ENCODE measurements around the gene CCDC159.
"Not testable (repeated sequence)": the region's sequence is repeated elsewhere in the genome, so short reads cannot be mapped to it uniquely, and the experiment has no call there.

The CCDC159 gene

GRCh38 chr19:11346104-11346940 is at the start of gene CCDC159, which contains the start of gene TMEM205:
CCDC159 (plus strand) TSS chr19:11346519; CDS start chr19:11346607, 88 bp downstream.
TMEM205 (minus strand) TSS chr19:11346268; CDS start chr19:11345619, 649 bp downstream.
- H3K36me3 Mint-ChIP-seq: peaks cover 1% of the 10 kb centered on the region
- DNase-seq: peak; percentile 100
- peaks cover 7% of the 10 kb centered on the region for H3K27me3 Mint-ChIP-seq
- peak within 1 kb of the TSS; percentile 88 for H3K27ac Mint-ChIP-seq
- CTCF ChIA-PET: interaction anchor here (0.7 to 2.1 kb wide), 4 partner anchors 23 to 55 kb away, joined by 3 to 8 read pairs (median 4); no protein-coding TSS in a partner anchor
- H3K4me3 Mint-ChIP-seq: peak within 1 kb of the TSS; percentile 88
- H3K4me1 Mint-ChIP-seq: peaks cover 27% of the 10 kb centered on the region
- peaks cover 11% of the 10 kb centered on the region for H3K9me3 Mint-ChIP-seq

GRCh38 chr19:11299946-11300810 is 46.1 kb upstream of the CCDC159 start:
- Mint-ChIP-seq H3K4me3 (no peak overlapping the region), H3K9me3 (no peaks in the 10 kb centered on the region), H3K27me3 (peaks cover 63% of the 10 kb centered on the region), H3K4me1 (no peaks in the 10 kb centered on the region), H3K27ac (no peak overlapping the region), H3K36me3 (no peaks in the 10 kb centered on the region)
- no peak for DNase-seq
- CTCF ChIA-PET: no interaction called here

- H3K9me3 Mint-ChIP-seq: no peaks in the 10 kb centered on the region
- H3K4me1 Mint-ChIP-seq: no peaks in the 10 kb centered on the region
- CTCF ChIA-PET: no interaction called here
- no peak overlapping the region for H3K27ac Mint-ChIP-seq
- no peak for DNase-seq
- peaks cover 57% of the 10 kb centered on the region for H3K27me3 Mint-ChIP-seq
- H3K36me3 Mint-ChIP-seq: no peaks in the 10 kb centered on the region
- no peak overlapping the region for H3K4me3 Mint-ChIP-seq
Observed at GRCh38 chr19:11300811-11301120, 45.6 kb upstream of the CCDC159 start.

GRCh38 chr19:11304936-11305335 is 41.4 kb upstream of the CCDC159 start:
- CTCF ChIA-PET: interaction anchor here (0.7 kb wide), 1 partner anchor 87 kb away, joined by 4 read pairs; no protein-coding TSS in a partner anchor
- no peak overlapping the region for H3K27ac Mint-ChIP-seq
- H3K9me3 Mint-ChIP-seq: no peaks in the 10 kb centered on the region
- H3K36me3 Mint-ChIP-seq: no peaks in the 10 kb centered on the region
- DNase-seq: no peak
- no peaks in the 10 kb centered on the region for H3K4me1 Mint-ChIP-seq
- peaks cover 24% of the 10 kb centered on the region for H3K27me3 Mint-ChIP-seq
- no peak overlapping the region for H3K4me3 Mint-ChIP-seq

- no peak overlapping the region for H3K4me3 Mint-ChIP-seq
- H3K4me1 Mint-ChIP-seq: no peaks in the 10 kb centered on the region
- H3K27me3 Mint-ChIP-seq: peaks cover 13% of the 10 kb centered on the region
- H3K27ac Mint-ChIP-seq: no peak overlapping the region
- CTCF ChIA-PET: no interaction called here
- DNase-seq: no peak
- H3K36me3 Mint-ChIP-seq: no peaks in the 10 kb centered on the region
- H3K9me3 Mint-ChIP-seq: no peaks in the 10 kb centered on the region
Observed at GRCh38 chr19:11306337-11306736, 40.0 kb upstream of the CCDC159 start.

- DNase-seq, H3K9me3 Mint-ChIP-seq, CTCF ChIA-PET, H3K36me3 Mint-ChIP-seq, H3K27ac Mint-ChIP-seq, H3K4me3 Mint-ChIP-seq: not testable (repeated sequence)
- H3K4me1 Mint-ChIP-seq: peaks cover 34% of the 10 kb centered on the region
- peaks cover 37% of the 10 kb centered on the region for H3K27me3 Mint-ChIP-seq
Observed at GRCh38 chr19:11320278-11320995, 25.9 kb upstream of the CCDC159 start.

GRCh38 chr19:11321191-11322126 is 24.9 kb upstream of the CCDC159 start:
- no peak overlapping the region for H3K27ac Mint-ChIP-seq
- H3K36me3 Mint-ChIP-seq: peaks cover 4% of the 10 kb centered on the region
- H3K9me3 Mint-ChIP-seq: no peaks in the 10 kb centered on the region
- peaks cover 36% of the 10 kb centered on the region for H3K4me1 Mint-ChIP-seq
- H3K27me3 Mint-ChIP-seq: peaks cover 37% of the 10 kb centered on the region
- DNase-seq: no peak
- CTCF ChIA-PET: interaction anchor here (1.6 kb wide), 2 partner anchors 24 to 27 kb away, joined by 4 to 5 read pairs; no protein-coding TSS in a partner anchor
- no peak overlapping the region for H3K4me3 Mint-ChIP-seq

- Mint-ChIP-seq H3K27me3 (peaks cover 32% of the 10 kb centered on the region), H3K4me1 (peaks cover 36% of the 10 kb centered on the region), H3K9me3 (no peaks in the 10 kb centered on the region), H3K27ac (no peak overlapping the region), H3K4me3 (no peak overlapping the region), H3K36me3 (peaks cover 4% of the 10 kb centered on the region)
- no peak for DNase-seq
- CTCF ChIA-PET: interaction anchor here (0.7 to 1.6 kb wide), 6 partner anchors 25 to 747 kb away, joined by 3 to 5 read pairs (median 4); partner anchors contain the start of gene SWSAP1
Observed at GRCh38 chr19:11322269-11323024, 23.9 kb upstream of the CCDC159 start.

GRCh38 chr19:11323601-11324078 is 22.7 kb upstream of the CCDC159 start:
- CTCF ChIA-PET: interaction anchor here (1.6 to 1.7 kb wide), 2 partner anchors 9 to 57 kb away, joined by 4 to 5 read pairs; no protein-coding TSS in a partner anchor
- H3K9me3 Mint-ChIP-seq: no peaks in the 10 kb centered on the region
- peaks cover 28% of the 10 kb centered on the region for H3K27me3 Mint-ChIP-seq
- peaks cover 4% of the 10 kb centered on the region for H3K36me3 Mint-ChIP-seq
- H3K27ac Mint-ChIP-seq: peak overlapping the region; percentile 90
- DNase-seq: no peak
- peaks cover 31% of the 10 kb centered on the region for H3K4me1 Mint-ChIP-seq
- peak overlapping the region; percentile 39 for H3K4me3 Mint-ChIP-seq

- CTCF ChIA-PET: interaction anchor here (1.7 kb wide), 2 partner anchors 9 to 57 kb away, joined by 5 to 7 read pairs; no protein-coding TSS in a partner anchor
- peaks cover 23% of the 10 kb centered on the region for H3K27me3 Mint-ChIP-seq
- peak overlapping the region; percentile 39 for H3K4me3 Mint-ChIP-seq
- no peaks in the 10 kb centered on the region for H3K9me3 Mint-ChIP-seq
- peak overlapping the region; percentile 90 for H3K27ac Mint-ChIP-seq
- H3K36me3 Mint-ChIP-seq: peaks cover 4% of the 10 kb centered on the region
- DNase-seq: peak; percentile 66
- peaks cover 31% of the 10 kb centered on the region for H3K4me1 Mint-ChIP-seq
Observed at GRCh38 chr19:11324079-11324661, 22.1 kb upstream of the CCDC159 start.

GRCh38 chr19:11324748-11325389 is 21.4 kb upstream of the CCDC159 start:
- CTCF ChIA-PET: interaction anchor here (1.7 kb wide), 2 partner anchors 8 to 56 kb away, joined by 5 to 7 read pairs; no protein-coding TSS in a partner anchor
- DNase-seq: no peak
- no peaks in the 10 kb centered on the region for H3K9me3 Mint-ChIP-seq
- peaks cover 31% of the 10 kb centered on the region for H3K4me1 Mint-ChIP-seq
- no peak overlapping the region for H3K4me3 Mint-ChIP-seq
- peak overlapping the region; percentile 90 for H3K27ac Mint-ChIP-seq
- H3K36me3 Mint-ChIP-seq: peaks cover 4% of the 10 kb centered on the region
- peaks cover 16% of the 10 kb centered on the region for H3K27me3 Mint-ChIP-seq
